HEK293 (cell line): Measurements from ENCODE around the gene CAMK1.

Source experiments
- CTCF ChIA-PET: fragments of 350-600 bp; formaldehyde crosslinking; extraction: SDS; loops from one replicate; lab custom pipeline; 2021; ENCODE audit warnings: antibody characterized with exemption; lab: Yijun Ruan, JAX
- POLR2A ChIA-PET: fragments of 300-600 bp; formaldehyde crosslinking; extraction: SDS; loops from one replicate; lab custom pipeline; 2020; ENCODE audit warnings: antibody characterized with exemption, inconsistent platforms; lab: Yijun Ruan, JAX
- H3K27ac ChIP-seq: fragments of 200-500 bp; sonication (Bioruptor generic); 2 replicates; pipeline ENCODE4 v1.5.1; 2014; ENCODE audit warnings: low read depth, low read length, control low read depth, inconsistent platforms; ENCODE audit errors: extremely low read depth
- H3K36me3 ChIP-seq, 2 experiments: fragments of 200-500 bp in 1 of 2; sonication (Bioruptor generic) in 1 of 2; 1 replicate in 1 of 2; 2 replicates in 1 of 2; pipeline ENCODE4 v1.5.1; 2014 to 2017; ENCODE audit warnings: inconsistent platforms in 2 of 2, low read length in 2 of 2; ENCODE audit not compliant: control insufficient read depth in 2 of 2, insufficient read depth in 1 of 2
- H3K4me1 ChIP-seq: fragments of 200-500 bp; sonication (Bioruptor generic); 2 replicates; pipeline ENCODE4 v1.5.1; 2014; ENCODE audit warnings: mild to moderate bottlenecking, low read length, inconsistent platforms; ENCODE audit not compliant: control insufficient read depth, insufficient read depth
- H3K4me3 ChIP-seq: 2 replicates; pipeline ENCODE4 v1.5.1; 2011; ENCODE audit warnings: low read depth, mild to moderate bottlenecking, control low read depth, low read length, moderate library complexity
- H3K9me3 ChIP-seq: fragments of 200-500 bp; sonication (Bioruptor generic); 2 replicates; pipeline ENCODE4 v1.5.1; 2014; ENCODE audit warnings: low read depth, low read length, inconsistent platforms; ENCODE audit not compliant: control insufficient read depth, insufficient read depth
- ATF2 ChIP-seq: fragments of 450-650 bp; formaldehyde crosslinking; IDR thresholded peaks from 2 replicates; pipeline ENCODE4 v1.5.1; 2016; ENCODE audit warnings: missing biosample characterization, missing genetic modification characterization, low read depth
- BCL6B ChIP-seq: fragments of 450-650 bp; formaldehyde crosslinking; IDR thresholded peaks from 2 replicates; pipeline ENCODE4 v1.5.1; 2017; ENCODE audit warnings: missing biosample characterization, missing genetic modification characterization
- EGR2 ChIP-seq: fragments of 450-650 bp; formaldehyde crosslinking; IDR thresholded peaks from 2 replicates; pipeline ENCODE4 v1.5.1; 2016; ENCODE audit warnings: low read depth, missing biosample characterization, missing genetic modification characterization
- GLIS1 ChIP-seq: fragments of 450-650 bp; formaldehyde crosslinking; IDR thresholded peaks from 2 replicates; pipeline ENCODE4 v1.5.1; 2016; ENCODE audit warnings: missing biosample characterization, missing genetic modification characterization
- IKZF3 ChIP-seq: fragments of 450-650 bp; IDR thresholded peaks from 2 replicates; pipeline ENCODE4 v1.5.0; 2018; ENCODE audit warnings: missing biosample characterization, mild to moderate bottlenecking, missing genetic modification characterization, moderate library complexity
- KLF17 ChIP-seq: fragments of 450-650 bp; formaldehyde crosslinking; IDR thresholded peaks from 2 replicates; pipeline ENCODE4 v1.5.1; 2016; ENCODE audit warnings: missing biosample characterization, missing genetic modification characterization
- MEIS1 ChIP-seq: sonication (generic); formaldehyde crosslinking; IDR thresholded peaks from 2 replicates; pipeline ENCODE4 v1.8.1; 2022; ENCODE audit warnings: missing genetic modification reagents, mild to moderate bottlenecking, borderline replicate concordance
- SP7 ChIP-seq: fragments of 450-650 bp; formaldehyde crosslinking; IDR thresholded peaks from 2 replicates; pipeline ENCODE4 v1.5.1; 2016; ENCODE audit warnings: missing biosample characterization, missing genetic modification characterization
- YY1 ChIP-seq: fragments of 450-650 bp; formaldehyde crosslinking; IDR thresholded peaks from 2 replicates; pipeline ENCODE4 v1.5.1; 2018; ENCODE audit warnings: missing biosample characterization, missing genetic modification characterization
- ZBTB17 ChIP-seq: fragments of 450-650 bp; formaldehyde crosslinking; IDR thresholded peaks from 2 replicates; pipeline ENCODE4 v1.5.1; 2016; ENCODE audit warnings: missing biosample characterization, missing genetic modification characterization
- ZBTB48 ChIP-seq: fragments of 450-650 bp; formaldehyde crosslinking; IDR thresholded peaks from 2 replicates; pipeline ENCODE4 v1.5.1; 2016; ENCODE audit warnings: missing biosample characterization, missing genetic modification characterization
- ZFP41 ChIP-seq: fragments of 450-650 bp; formaldehyde crosslinking; IDR thresholded peaks from 2 replicates; pipeline ENCODE4 v1.5.1; 2016; ENCODE audit warnings: missing biosample characterization, missing genetic modification characterization, borderline replicate concordance
- ZNF148 ChIP-seq: fragments of 450-650 bp; formaldehyde crosslinking; IDR thresholded peaks from 2 replicates; pipeline ENCODE4 v1.5.0; 2017; ENCODE audit warnings: missing biosample characterization, missing genetic modification characterization, borderline replicate concordance
- ZNF174 ChIP-seq: fragments of 450-650 bp; formaldehyde crosslinking; IDR thresholded peaks from 2 replicates; pipeline ENCODE4 v1.5.0; 2017; ENCODE audit warnings: missing biosample characterization, mild to moderate bottlenecking, missing genetic modification characterization
- ZNF302 ChIP-seq: fragments of 450-650 bp; formaldehyde crosslinking; IDR thresholded peaks from 2 replicates; pipeline ENCODE4 v1.5.1; 2016; ENCODE audit warnings: missing biosample characterization, missing genetic modification characterization, low read depth
- ZNF350 ChIP-seq: fragments of 450-650 bp; formaldehyde crosslinking; IDR thresholded peaks from 2 replicates; pipeline ENCODE4 v1.5.0; 2017; ENCODE audit warnings: missing biosample characterization, mild to moderate bottlenecking, missing genetic modification characterization
- ZNF548 ChIP-seq: fragments of 450-650 bp; formaldehyde crosslinking; IDR thresholded peaks from 2 replicates; pipeline ENCODE4 v1.5.1; 2016; ENCODE audit warnings: missing biosample characterization, missing genetic modification characterization
- ZNF600 ChIP-seq: fragments of 450-650 bp; formaldehyde crosslinking; IDR thresholded peaks from 2 replicates; pipeline ENCODE4 v1.5.1; 2016; ENCODE audit warnings: missing biosample characterization, missing genetic modification characterization
- ZNF621 ChIP-seq: fragments of 450-650 bp; formaldehyde crosslinking; IDR thresholded peaks from 2 replicates; pipeline ENCODE4 v1.5.1; 2017; ENCODE audit warnings: missing biosample characterization, missing genetic modification characterization
- ZNF624 ChIP-seq: fragments of 450-650 bp; formaldehyde crosslinking; IDR thresholded peaks from 2 replicates; pipeline ENCODE4 v1.5.1; 2017; ENCODE audit warnings: missing biosample characterization, missing genetic modification characterization
- ZNF626 ChIP-seq: fragments of 450-650 bp; sonication (Bioruptor Pico); formaldehyde crosslinking; IDR thresholded peaks from 2 replicates; pipeline ENCODE4 v1.5.1; 2018; ENCODE audit warnings: missing biosample characterization, missing genetic modification characterization, inconsistent platforms
- TF ChIP-seq, protein P1 (sequence below): fragments of 450-650 bp; formaldehyde crosslinking; IDR thresholded peaks from 2 replicates; pipeline ENCODE4 v1.5.1; 2016; ENCODE audit warnings: missing biosample characterization, missing genetic modification characterization

The CAMK1 gene

DNA sequence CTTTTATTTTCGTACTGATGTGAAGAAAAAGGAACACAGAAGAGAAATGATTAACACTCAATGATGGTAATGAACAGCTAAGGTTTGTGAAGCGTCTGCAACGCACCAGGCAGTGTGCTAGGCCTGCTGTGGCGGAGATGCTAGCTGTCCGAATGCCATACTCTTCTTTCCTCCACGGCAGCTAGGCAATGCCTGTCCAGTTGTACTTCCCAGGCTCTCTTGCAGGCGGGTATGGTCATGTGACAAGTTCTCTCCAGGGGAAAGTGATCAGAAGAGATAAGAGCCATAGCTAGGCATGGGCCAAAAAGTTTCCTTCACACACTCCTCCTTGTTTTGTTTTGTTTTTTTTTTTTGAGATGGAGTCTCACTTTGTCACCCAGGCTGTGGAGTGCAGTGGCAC is 15.9 kb upstream of the CAMK1 start:
- Histone ChIP-seq H3K27ac (no peak overlapping the region), H3K9me3 (no peaks in the 10 kb centered on the region), H3K36me3 (peaks cover 13 to 84% of the 10 kb centered on the region in 2 experiments; a peak in 2 of 3 replicates)
- peak; percentile 35 for TF ChIP-seq GLIS1
- TF ChIP-seq ZBTB17 (tag by site-specific recombination), result 0 out of 2 replicates have a peak, but pooled peaks have one; percentile 22
- TF ChIP-seq SP7 (tag by site-specific recombination), result no peak
- TF ChIP-seq, all 188 proteins: peak for 2
- H3K4me1 ChIP-seq, result no peaks in the 10 kb centered on the region
- ChIA-PET CTCF (interaction anchor here (1.3 to 1.9 kb wide), 3 partner anchors 10 to 36 kb away, joined by 3 to 7 read pairs (median 4); partner anchors contain the start of gene OGG1), POLR2A (interaction anchor here (1.0 kb wide), 1 partner anchor 16 kb away, joined by 4 read pairs; the partner anchor contains the start of gene CAMK1)
- no peak overlapping the region for H3K4me3 ChIP-seq

- Histone ChIP-seq H3K9me3 (no peaks in the 10 kb centered on the region), H3K4me1 (no peaks in the 10 kb centered on the region), H3K27ac (no peak overlapping the region), H3K36me3 (peaks cover 13 to 84% of the 10 kb centered on the region in 2 experiments; a peak in 2 of 3 replicates), H3K4me3 (no peak overlapping the region)
- ChIA-PET CTCF (interaction anchor here (1.5 to 1.9 kb wide), 2 partner anchors 11 to 35 kb away, joined by 3 to 7 read pairs; partner anchors contain the start of gene OGG1), POLR2A (interaction anchor here (1.0 kb wide), 1 partner anchor 15 kb away, joined by 4 read pairs; the partner anchor contains the start of gene CAMK1)
- TF ChIP-seq ZNF548 (no peak), EGR2 (tag by site-specific recombination) (no peak), YY1 (tag by site-specific recombination) (no peak), MEIS1 (no peak), ZNF302 (tag by site-specific recombination) (no peak), KLF17 (tag by site-specific recombination) (no peak), ZFP41 (no peak), ZNF624 (tag by site-specific recombination) (no peak), BCL6B (tag by site-specific recombination) (no peak), ZNF626 (no peak), ZNF148 (tag by site-specific recombination) (no peak), ZNF174 (no peak), ZNF600 (tag by site-specific recombination) (no peak), ZBTB48 (no peak), ATF2 (tag by site-specific recombination) (no peak), ZNF350 (tag by site-specific recombination) (no peak), ZNF621 (no peak), IKZF3 (tag by site-specific recombination) (no peak)
- TF ChIP-seq, protein P1, sequence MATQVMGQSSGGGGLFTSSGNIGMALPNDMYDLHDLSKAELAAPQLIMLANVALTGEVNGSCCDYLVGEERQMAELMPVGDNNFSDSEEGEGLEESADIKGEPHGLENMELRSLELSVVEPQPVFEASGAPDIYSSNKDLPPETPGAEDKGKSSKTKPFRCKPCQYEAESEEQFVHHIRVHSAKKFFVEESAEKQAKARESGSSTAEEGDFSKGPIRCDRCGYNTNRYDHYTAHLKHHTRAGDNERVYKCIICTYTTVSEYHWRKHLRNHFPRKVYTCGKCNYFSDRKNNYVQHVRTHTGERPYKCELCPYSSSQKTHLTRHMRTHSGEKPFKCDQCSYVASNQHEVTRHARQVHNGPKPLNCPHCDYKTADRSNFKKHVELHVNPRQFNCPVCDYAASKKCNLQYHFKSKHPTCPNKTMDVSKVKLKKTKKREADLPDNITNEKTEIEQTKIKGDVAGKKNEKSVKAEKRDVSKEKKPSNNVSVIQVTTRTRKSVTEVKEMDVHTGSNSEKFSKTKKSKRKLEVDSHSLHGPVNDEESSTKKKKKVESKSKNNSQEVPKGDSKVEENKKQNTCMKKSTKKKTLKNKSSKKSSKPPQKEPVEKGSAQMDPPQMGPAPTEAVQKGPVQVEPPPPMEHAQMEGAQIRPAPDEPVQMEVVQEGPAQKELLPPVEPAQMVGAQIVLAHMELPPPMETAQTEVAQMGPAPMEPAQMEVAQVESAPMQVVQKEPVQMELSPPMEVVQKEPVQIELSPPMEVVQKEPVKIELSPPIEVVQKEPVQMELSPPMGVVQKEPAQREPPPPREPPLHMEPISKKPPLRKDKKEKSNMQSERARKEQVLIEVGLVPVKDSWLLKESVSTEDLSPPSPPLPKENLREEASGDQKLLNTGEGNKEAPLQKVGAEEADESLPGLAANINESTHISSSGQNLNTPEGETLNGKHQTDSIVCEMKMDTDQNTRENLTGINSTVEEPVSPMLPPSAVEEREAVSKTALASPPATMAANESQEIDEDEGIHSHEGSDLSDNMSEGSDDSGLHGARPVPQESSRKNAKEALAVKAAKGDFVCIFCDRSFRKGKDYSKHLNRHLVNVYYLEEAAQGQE (tag by site-specific recombination), result no peak
Observed at GRCh38 chr3:9784965-9785364, 15.2 kb upstream of the CAMK1 start.
